Fibroblast of skin of right quadriceps (primary cell): ENCODE measurements around the gene RCHY1.
"Not testable (repeated sequence)": the region's sequence is repeated elsewhere in the genome, so short reads cannot be mapped to it uniquely, and the experiment has no call there.

Experiments used
- DNase-seq: peaks from one replicate; pipeline ENCODE4 v3.0.0-alpha.2; 2013

RCHY1 gene

DNA sequence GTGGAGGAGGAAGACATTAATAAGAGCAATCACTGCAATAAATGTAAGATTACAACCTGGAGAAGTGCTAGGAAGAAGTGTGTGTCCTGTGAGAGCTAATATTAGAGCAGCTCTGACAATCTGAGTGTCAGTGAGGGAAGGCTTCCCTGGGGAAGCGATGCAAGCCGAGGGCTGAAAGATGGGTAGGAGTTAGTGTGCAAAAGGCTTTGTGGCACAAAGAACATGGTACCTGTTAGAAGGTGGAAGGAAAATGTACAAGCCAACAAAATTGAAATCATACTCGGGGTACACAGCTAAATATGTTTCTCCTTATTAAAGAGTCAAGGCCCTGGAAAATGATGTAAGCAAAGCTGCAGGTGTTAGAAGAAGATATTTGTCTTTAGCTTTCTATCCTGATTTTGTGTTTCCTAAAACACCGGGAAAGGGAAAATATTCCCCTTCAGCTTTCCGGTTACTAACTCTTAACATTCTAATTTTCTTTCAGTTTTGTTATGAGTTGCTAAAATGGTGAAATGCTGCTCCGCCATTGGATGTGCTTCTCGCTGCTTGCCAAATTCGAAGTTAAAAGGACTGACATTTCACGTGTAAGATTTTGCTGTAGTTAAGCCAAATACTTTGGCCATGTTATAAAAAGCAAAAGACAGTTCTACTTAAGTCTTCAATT is 878 bp upstream of the RCHY1 start:
- no peak for DNase-seq

DNA sequence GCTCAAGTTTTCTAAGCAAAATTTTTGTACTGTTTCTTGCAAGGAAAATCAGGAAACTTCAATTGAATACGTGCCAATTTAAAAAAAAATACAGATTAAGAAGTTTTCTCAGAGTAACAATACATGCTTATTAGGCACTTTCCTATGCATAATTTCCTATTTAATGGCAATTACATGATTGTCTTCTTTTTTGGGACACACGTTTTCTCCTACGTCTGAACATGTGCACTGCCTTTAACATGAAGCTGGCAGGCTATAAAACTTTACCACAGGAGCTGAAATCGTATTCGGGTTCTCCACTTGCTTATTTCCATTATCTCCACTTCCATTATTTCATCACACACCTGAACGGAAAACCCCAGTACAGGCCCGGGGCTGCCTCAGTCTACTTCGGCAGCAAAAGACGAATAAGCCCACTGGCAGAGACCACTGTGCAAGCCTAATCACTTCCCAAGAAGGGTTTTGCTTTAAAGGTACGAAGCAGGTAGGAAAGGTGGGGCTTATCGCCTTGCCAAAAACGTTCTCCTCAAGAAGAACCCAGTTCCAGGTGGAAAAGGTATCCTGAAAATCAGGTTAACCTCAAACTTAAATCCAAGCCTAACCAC is 575 bp downstream of the RCHY1 start:
- peak; percentile 3 for DNase-seq

DNA sequence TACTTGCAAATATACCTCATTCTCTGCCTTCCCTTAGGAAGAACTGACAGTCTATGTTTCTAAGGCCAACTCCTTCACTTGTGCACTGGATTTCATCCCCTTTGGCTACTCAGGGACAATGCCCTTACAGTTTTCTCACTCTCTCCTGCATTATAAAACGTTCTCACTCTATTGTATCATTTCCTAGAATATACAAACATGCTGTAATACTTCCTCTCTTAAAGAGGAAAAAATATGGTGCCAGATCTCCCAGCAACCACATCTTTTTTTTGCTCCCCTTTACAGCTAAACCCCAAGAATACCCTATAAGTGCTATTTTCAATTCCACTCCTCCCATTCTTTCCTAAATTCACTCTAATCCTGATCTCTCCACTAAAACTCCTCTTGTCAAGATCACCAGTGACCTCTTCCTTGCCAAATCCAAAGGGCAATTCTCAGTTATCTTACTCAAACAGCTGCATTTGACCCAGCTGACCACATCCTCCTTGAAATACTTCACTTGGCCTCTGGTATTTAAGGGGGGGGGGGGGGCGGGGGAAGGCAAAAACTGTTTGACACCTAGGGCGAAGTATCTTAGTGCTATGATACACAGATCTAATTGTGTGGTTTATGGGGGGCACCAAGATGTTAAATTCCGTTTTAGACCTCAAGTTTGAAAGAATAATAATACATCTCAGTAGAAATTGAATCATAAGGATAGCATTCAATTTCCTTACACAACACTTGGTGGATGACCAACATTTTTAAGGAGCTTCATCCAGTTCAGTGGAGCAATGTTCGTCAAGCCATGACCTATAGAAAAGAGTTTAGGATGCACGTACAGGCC is 1.6 kb downstream of the RCHY1 start:
- peak; percentile 9 for DNase-seq

DNA sequence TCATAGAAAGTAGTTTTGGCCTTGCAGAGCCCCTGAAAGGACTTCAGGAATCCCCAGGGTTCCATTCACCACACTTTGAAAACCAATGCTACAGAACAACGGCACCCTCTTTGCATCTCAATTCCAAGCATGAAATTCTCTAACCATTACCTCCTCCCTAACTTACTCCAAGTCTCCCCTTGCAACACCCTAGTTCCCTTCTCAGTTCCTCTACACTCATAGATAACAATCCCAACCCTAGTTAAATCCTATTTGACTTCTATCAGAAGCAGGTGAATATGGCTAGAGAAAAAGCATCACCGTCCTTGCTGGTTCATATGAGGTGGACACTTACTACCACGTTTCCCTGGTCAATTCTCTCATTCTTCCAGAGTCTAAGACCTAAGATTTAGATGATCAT is 2.4 kb downstream of the RCHY1 start:
- no peak for DNase-seq

DNA sequence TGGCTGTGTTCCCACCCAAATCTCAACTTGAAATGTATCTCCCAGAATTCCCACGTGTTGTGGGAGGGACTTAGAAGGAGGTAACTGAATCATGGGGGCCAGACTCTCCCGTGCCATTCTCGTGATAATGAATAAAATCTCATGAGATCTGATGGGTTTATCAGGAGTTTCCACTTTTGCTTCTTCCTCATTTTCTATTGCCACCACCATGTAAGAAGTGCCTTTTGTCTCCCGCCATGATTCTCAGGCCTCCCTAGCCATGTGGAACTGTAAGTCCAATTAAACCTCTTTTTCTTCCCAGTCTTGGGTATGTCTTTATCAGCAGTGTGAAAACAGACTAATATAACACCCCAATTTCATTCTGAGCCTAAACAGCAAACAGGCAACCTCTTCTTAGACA is 4.6 kb downstream of the RCHY1 start:
- DNase-seq: not testable (repeated sequence)

DNA sequence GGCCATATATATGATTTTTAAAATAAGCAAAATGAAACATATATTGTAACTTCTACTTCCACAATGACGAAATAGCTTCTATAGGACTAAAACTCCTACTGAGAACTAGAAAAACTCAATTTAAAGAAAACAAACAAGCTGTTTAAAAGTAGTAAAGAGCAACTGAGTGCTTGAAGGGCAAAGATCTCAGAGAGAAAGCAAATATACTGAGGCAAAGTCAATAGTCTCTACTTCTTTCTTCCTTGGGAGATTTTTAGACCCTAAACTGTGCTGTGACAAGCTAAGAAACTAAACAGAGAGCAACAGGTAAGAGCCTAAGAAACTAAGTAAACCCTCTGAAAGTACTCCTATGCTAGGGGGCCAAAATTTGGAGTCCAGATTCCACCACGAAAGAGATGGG is 8.6 kb downstream of the RCHY1 start:
- no peak for DNase-seq

DNA sequence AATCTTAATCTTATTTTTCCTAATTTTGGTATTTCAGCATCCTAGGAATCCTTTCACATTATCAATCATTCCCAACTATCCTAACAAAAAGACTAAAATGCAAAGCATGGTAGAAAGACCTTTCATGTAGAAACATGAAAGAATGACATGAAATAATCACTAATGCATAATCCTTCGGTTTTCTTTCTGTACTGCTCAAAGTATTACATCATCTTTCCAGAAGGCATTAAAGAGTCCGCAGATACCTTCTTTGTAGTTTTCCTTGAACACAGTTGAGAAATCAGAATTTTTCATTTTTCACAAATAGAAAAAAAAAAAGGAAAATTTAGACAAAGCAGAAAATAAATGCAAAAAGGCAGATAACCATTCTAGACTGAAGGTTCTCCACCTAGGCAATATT is 11.5 kb downstream of the RCHY1 start:
- no peak for DNase-seq

DNA sequence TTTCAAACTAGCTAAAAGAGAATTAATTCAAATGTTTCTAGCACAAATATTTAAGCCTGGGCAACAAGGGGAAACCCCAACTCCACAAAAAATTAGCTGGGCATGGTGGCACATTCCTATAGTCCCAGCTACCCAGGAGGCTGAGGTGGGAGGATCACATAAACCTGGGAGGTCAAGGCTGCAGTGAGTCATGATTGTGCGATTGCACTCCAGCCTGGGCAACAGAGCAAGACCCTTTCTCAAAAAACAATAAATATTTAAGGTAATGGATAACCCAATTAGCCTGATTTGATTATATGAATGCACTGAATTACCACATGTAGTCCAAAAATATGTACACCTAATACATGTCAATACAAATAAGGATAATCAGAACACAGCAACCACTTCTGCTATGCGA is 14.3 kb downstream of the RCHY1 start:
- DNase-seq: no peak

DNA sequence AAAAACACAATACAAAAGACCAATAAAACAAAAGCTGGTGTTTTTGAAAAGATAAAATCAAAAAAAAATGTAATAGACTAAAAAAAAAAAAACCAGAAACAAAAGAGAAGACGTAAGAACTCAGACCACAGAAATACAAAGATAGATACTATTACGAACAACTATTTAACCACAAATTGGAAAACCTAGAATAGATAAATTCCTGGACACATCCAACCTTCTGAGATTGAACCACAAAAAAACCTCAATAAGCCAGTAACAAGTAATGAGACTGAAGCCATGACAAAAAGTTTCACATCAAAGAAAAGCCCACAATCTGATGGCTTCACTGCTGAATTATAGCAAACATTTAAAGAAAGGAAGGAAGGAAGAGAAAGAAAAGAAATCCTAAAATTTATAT is 16.2 kb downstream of the RCHY1 start:
- no peak for DNase-seq

DNA sequence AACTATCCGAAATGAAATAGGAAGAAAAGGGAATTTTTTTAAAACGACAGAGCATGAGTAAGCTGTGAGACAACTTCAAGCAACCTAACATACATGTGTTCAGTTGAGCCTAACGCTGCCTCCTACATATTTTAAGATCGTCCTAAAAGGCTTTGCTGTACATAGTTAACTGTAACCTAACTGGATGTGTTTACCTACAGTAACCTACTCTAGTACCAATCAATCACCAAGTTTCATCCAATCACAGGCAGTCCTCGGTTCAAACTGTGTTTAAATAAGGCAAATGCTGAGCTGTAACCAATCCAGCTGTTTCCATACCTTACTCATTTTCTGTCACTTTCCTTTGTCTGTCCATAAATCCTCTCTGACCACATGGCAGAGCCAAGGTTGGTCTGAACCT is 17.1 kb downstream of the RCHY1 start:
- peak; percentile 44 for DNase-seq

DNA sequence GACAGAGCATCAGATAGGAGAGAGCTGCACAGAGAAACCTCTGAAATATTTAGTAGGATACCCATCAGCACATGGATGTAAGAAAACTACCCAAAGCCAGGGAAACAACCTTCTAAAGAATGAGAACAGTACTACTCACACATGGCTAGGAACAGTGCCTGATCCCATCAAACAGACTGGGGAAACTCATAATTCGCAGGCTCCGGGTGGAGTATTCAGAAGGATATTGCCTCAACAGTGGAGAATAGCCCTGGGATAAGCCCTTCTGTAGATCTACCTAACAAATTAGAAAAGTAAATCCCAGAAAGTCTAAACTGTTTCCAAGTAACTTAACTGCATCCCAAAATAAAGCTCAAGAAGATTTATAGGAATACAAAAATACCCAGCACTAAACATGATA is 17.8 kb downstream of the RCHY1 start:
- DNase-seq: no peak

DNA sequence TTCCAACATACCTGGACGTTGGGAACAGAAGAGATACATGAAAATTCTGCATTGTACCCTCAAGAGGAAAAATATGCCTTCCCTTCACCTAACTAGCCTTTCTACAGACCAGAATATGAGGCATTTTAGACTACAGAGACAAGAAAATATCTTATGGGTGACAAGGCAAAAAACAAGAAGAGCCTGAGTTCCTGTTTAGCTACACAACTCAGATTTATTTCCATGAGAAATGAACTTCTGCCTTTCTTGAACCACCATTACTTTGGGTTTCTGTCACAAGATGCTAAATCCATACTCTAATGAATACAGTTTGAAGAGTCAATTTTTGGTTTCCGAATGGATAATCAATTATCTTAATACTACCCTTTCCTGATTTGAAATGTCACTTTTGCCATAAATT is 18.7 kb downstream of the RCHY1 start:
- DNase-seq: no peak

DNA sequence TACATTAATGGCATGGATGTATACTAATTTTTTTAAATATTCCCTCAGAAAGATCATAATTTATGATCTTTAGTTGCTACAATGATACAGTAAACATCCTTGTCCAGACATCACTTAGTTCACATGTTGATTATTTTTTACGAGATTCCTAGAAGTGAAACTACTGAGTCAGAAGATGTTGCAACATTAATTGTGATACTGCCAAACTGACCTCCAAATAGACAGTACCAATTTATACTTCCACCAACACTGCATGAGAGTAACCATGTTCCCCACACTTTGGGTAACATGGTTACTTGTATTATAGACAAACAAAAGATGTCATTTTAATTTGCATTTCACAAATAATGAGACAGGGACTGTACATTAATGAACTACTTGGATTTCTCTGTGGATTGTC is 19.6 kb downstream of the RCHY1 start:
- DNase-seq: peak; percentile 38

DNA sequence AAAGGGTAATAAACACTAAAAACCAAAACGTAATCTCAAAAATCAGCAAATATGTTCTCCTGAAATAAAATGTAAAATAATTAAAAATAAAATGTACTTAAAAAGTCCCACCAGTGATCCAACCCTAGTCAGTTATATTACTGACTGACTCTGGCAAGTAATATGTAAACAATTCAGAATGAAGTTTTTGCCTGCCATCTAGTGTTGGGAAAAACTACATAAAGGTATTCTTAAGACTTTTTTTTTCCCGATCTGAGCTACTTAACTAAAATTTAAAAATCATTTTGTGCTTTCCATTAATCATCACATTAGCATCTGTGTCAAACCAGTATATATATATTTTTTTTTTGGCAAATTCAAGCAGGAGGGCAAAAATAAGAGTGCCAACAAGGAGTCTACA is 24.0 kb downstream of the RCHY1 start:
- DNase-seq: no peak

DNA sequence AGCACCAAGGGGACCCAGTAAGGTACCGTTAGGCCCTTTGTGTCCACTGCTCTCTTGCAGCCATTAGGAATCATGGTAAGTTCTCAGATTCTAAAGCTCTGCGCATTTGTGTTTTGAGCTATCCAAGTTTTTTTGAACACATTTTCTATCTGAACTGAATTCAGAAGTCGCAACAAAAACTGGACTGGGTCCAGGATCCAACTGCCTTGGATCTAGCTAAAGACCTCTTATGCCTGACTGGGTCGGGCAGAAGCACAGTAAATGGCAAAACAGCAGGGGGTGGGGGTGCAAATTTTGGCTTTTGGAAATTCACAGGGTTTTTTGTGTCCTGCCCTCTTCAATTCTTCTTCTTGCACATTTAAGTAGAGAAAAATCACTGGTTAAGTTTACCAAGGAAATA is 30.0 kb downstream of the RCHY1 start:
- DNase-seq: no peak

DNA sequence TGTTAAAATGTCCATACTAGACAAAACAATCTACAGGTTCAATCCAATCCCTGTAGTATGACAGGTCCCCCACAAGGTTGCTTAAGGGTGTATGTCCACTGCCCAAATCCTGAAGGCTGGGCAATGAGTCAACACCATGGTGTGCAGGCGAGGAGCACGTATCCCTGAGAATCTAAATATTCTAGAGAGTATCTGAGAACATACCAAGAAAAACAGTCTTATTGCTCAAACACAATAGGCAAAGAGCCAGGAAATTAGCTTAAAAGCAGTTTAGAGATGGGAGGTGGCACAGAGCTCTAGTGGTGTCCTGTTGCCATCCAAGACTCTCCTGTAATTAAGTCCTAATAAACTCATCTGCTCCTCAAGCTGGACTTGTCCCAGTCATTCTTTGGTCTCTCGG is 37.0 kb downstream of the RCHY1 start:
- DNase-seq: no peak

DNA sequence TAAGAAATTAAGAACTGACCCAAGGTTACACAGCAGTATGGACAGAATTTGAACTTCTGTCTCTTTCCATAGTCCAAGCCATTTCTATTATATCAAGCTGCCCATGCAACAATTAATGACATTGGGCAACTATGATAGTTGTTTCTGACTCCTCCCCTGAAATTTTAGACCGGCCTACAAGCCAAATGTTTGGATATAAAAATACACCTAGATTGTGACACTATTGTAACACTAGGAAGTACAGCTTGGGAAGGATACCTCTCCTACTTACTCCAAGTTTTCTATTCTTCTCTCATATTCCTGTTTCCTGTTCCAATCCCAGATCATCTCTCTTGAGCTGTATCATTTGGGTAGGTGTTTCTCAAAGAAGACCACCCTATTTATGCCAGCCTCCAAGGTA is 43.5 kb downstream of the RCHY1 start:
- DNase-seq: no peak

DNA sequence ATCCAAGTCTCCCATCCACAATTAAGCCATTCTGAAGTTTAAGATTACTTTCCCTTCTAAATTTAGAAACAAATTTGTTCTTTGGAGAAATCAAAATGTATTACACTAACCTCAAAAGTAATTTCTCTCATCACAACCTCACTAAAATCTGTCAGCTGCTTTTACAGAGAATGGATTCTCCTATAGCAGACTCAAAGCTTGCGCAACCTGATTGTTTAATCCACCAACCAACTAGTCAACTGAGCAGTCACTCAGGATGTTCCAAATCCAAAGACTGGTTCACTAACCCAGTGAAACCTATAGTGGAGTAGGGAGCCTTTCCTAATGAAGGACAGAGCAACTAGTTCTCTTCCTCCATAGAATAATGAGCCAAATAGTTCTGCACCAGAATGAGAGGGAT is 44.3 kb downstream of the RCHY1 start:
- DNase-seq: no peak

DNA sequence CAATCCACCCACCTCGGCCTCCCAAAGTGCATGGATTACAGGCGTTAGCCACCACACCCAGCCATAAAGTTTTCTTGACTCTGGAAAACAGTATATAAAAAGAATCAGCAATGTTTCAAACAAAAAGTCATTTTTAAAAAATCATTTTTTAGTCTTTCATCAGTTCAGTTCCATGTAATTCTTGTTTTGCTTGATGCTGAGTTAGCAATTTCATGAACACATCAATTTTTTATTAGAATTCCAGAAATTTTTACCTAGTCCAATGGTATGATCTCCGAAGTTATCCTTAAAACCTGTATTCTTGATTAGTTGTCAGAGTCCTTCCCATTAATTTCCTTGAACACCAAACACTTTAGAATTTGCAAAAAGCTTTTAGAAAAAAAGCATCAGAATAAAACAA is 56.8 kb downstream of the RCHY1 start:
- DNase-seq: no peak

DNA sequence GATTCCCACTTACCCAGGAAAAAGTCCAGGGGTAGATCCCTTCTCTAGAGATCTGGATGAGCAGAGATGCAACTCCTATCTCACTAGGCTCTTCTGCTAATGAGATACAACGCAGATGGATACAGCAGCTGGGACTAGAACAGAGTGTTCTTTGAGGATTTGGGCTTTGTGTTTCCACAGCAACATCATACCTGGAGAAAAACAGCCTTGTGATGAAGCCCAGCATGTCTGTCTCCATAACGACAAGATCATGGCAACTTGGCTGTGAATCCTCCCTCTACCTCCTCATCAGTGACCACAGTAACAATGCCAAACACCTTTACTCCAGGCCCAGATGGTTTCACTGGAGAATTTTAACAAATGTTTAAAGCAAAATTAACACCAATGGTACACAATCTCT is 80.1 kb downstream of the RCHY1 start:
- no peak for DNase-seq

DNA sequence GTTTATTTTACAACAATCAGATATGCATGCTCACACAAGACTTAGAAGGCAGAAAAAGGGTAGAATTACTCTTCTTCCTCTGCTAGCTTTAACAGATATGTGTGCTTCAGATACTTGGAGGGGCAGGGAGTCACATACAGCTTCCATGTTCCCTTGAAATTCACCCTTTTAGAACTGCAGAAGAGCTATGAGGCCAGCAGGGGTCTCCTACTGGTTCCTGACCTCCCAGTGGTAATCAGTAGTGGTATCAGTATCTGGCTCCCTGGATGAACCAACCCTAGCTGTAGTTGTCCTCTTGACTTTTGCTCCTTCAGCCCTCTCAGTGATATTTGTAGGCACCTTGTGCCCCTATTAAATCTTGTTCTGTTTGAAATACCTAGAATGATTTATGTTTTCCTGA is 81.5 kb downstream of the RCHY1 start:
- no peak for DNase-seq

DNA sequence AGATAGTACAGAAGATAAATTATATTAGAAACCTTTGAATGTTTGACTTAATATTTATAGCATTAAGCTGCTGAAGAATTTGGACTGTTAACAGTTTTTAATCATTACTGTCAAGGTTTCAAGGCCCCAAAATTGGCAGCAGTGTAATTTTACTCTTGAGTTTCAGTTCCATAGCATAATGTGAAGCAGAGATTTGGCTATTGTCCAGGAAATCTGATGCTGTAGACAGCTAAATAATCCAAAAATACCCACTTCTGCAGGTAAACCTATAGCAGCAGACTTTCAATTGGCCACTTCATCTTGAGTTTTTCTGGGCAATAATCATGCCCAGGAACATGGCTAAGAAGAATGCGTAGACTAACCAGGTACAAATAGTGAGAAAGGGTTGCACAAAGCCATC is 85.0 kb downstream of the RCHY1 start:
- no peak for DNase-seq
